HG03342 (cell line): ENCODE data around the gene COA4.

Experiments used
- ATAC-seq: cut with Tn5 transposase; IDR thresholded peaks from one replicate; pipeline ENCODE4 v1.9.1; 2021; ENCODE audit warnings: mild to moderate bottlenecking, moderate library complexity; ENCODE audit not compliant: unreplicated experiment

Gene COA4

GRCh38 chr11:73866586-73866996, 10.1 kb downstream of the COA4 start:
- no peak for ATAC-seq

- ATAC-seq = no peak
Observed at GRCh38 chr11:73866095-73866579, 10.5 kb downstream of the COA4 start.

GRCh38 chr11:73862986-73863385, 13.7 kb downstream of the COA4 start:
- no peak for ATAC-seq

GRCh38 chr11:73860202-73860601, 16.4 kb downstream of the COA4 start:
- no peak for ATAC-seq

- ATAC-seq = no peak
Observed at GRCh38 chr11:73859671-73860070, 17.0 kb downstream of the COA4 start.

GRCh38 chr11:73856031-73856567, 20.5 kb downstream of the COA4 start:
- ATAC-seq = no peak

GRCh38 chr11:73854680-73855079, 22.0 kb downstream of the COA4 start:
- no peak for ATAC-seq

GRCh38 chr11:73852049-73852448, 24.6 kb downstream of the COA4 start:
- ATAC-seq = no peak

GRCh38 chr11:73851046-73851764, 25.4 kb downstream of the COA4 start:
- ATAC-seq = no peak

GRCh38 chr11:73839123-73839457, 37.6 kb downstream of the COA4 start:
- no peak for ATAC-seq

- ATAC-seq = no peak
Observed at GRCh38 chr11:73838443-73839122, 38.1 kb downstream of the COA4 start.

GRCh38 chr11:73833067-73833466, 43.6 kb downstream of the COA4 start:
- no peak for ATAC-seq

- no peak for ATAC-seq
Observed at GRCh38 chr11:73830261-73830660, 46.4 kb downstream of the COA4 start.
